Ishikawa (cell line): ENCODE measurements around the gene OR8A1.

Experiments used
- CREB1 ChIP-seq: IDR thresholded peaks from 2 replicates; pipeline ENCODE4 v1.6.1; 2012; ENCODE audit warnings: low read depth
- FOXM1 ChIP-seq: IDR thresholded peaks from 2 replicates; pipeline ENCODE4 v1.6.1; 2012; ENCODE audit warnings: low read depth, borderline replicate concordance
- NFIC ChIP-seq: IDR thresholded peaks from 2 replicates; pipeline ENCODE4 v1.6.1; 2012
- RAD21 ChIP-seq: IDR thresholded peaks from 2 replicates; pipeline ENCODE4 v1.6.1; 2012; ENCODE audit warnings: low read depth
- TAF1 ChIP-seq: IDR thresholded peaks from 2 replicates; pipeline ENCODE4 v1.6.1; 2012; ENCODE audit warnings: low read depth, mild to moderate bottlenecking
- TCF12 ChIP-seq: IDR thresholded peaks from 2 replicates; pipeline ENCODE4 v1.6.1; 2012; ENCODE audit warnings: low read depth
- TEAD4 ChIP-seq: IDR thresholded peaks from 2 replicates; pipeline ENCODE4 v1.6.1; 2012
- YY1 ChIP-seq: IDR thresholded peaks from 2 replicates; pipeline ENCODE4 v1.6.1; 2012; ENCODE audit warnings: low read depth
- ZBTB7A ChIP-seq: IDR thresholded peaks from 2 replicates; pipeline ENCODE4 v1.6.1; 2012; ENCODE audit warnings: low read depth
- TF ChIP-seq, protein P1 (sequence below): IDR thresholded peaks from 2 replicates; pipeline ENCODE4 v1.6.1; 2012
- TF ChIP-seq, protein P2 (sequence below): IDR thresholded peaks from 2 replicates; pipeline ENCODE4 v1.6.1; 2012; ENCODE audit warnings: low read depth, mild to moderate bottlenecking

DNA sequence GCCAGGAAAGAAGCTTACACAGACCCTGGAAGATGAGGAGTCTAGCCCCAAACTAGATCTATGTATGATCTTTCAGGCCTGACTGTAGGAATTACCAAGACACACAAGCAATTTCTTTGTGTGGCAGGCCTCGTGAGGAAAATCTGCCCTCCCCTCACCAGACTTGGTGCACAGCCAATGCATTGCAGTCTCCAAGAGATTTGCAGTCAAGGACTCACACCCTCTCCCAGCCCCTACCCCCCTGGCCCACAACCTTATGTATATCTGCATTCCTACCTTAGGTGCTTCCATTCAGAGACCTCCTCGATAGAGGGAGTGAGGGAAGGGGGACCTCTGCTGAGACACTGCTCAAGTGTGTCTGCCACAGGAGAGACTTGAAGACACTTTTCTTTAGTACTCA is 36.2 kb upstream of the OR8A1 start:
- TF ChIP-seq TAF1 = no peak
- no peak for TF ChIP-seq NFIC
- TF ChIP-seq TCF12 = no peak
- no peak for TF ChIP-seq YY1
- no peak for TF ChIP-seq FOXM1
- TF ChIP-seq, protein P1, sequence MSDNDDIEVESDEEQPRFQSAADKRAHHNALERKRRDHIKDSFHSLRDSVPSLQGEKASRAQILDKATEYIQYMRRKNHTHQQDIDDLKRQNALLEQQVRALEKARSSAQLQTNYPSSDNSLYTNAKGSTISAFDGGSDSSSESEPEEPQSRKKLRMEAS = no peak
- no peak for TF ChIP-seq RAD21
- TF ChIP-seq, protein P2, sequence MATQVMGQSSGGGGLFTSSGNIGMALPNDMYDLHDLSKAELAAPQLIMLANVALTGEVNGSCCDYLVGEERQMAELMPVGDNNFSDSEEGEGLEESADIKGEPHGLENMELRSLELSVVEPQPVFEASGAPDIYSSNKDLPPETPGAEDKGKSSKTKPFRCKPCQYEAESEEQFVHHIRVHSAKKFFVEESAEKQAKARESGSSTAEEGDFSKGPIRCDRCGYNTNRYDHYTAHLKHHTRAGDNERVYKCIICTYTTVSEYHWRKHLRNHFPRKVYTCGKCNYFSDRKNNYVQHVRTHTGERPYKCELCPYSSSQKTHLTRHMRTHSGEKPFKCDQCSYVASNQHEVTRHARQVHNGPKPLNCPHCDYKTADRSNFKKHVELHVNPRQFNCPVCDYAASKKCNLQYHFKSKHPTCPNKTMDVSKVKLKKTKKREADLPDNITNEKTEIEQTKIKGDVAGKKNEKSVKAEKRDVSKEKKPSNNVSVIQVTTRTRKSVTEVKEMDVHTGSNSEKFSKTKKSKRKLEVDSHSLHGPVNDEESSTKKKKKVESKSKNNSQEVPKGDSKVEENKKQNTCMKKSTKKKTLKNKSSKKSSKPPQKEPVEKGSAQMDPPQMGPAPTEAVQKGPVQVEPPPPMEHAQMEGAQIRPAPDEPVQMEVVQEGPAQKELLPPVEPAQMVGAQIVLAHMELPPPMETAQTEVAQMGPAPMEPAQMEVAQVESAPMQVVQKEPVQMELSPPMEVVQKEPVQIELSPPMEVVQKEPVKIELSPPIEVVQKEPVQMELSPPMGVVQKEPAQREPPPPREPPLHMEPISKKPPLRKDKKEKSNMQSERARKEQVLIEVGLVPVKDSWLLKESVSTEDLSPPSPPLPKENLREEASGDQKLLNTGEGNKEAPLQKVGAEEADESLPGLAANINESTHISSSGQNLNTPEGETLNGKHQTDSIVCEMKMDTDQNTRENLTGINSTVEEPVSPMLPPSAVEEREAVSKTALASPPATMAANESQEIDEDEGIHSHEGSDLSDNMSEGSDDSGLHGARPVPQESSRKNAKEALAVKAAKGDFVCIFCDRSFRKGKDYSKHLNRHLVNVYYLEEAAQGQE = no peak
- no peak for TF ChIP-seq CREB1
- TF ChIP-seq TEAD4 = no peak
- no peak for TF ChIP-seq ZBTB7A
